ENCODE results near the gene OR7G2. TPM values are rescaled to one million over a fixed set of nuclear protein-coding genes. Genes with fewer than 3 reads are reported as not detected.

OR7G2 gene
- polyA plus RNA-seq, 3 donors, result not detected

Other genes with a start within 250 kb of the OR7G2 start
- gene MUC16, start 97.1 kb downstream of the OR7G2 start, polyA plus RNA-seq, result 1 to 10 TPM in 1 of 3 donors, under 1 TPM in 2; 0.03 to 3.3 (median 0.90) TPM
- gene OR1M1, start 20.4 kb downstream of the OR7G2 start, polyA plus RNA-seq, result not detected
- not detected for gene OR7G1, start 8.3 kb upstream of the OR7G2 start, polyA plus RNA-seq
- gene OR7G3, start 19.5 kb upstream of the OR7G2 start, polyA plus RNA-seq, result not detected
- gene ZNF317, start 32.9 kb upstream of the OR7G2 start, polyA plus RNA-seq, result 10 to 100 TPM; 12.4 to 18.8 (median 14.6) TPM
- gene OR7D2, start 71.5 kb upstream of the OR7G2 start, polyA plus RNA-seq, result under 1 TPM; 0.03 to 0.11 (median 0.07) TPM
- gene OR7D4, start 112.1 kb upstream of the OR7G2 start, polyA plus RNA-seq, result not detected
- gene OR7E24, start 143.5 kb upstream of the OR7G2 start, polyA plus RNA-seq, result not detected
- gene ZNF699, start 202.4 kb upstream of the OR7G2 start, polyA plus RNA-seq, result 1 to 10 TPM in 2 of 3 donors, under 1 TPM in 1; 0.34 to 1.8 (median 1.4) TPM
- gene ZNF559, start 216.7 kb upstream of the OR7G2 start, polyA plus RNA-seq, result 10 to 100 TPM in 1 of 3 donors, 1 to 10 TPM in 2; 5.6 to 12.1 (median 6.2) TPM